Activated T-cell treated with anti-CD3 and anti-CD28 coated beads, Interleukin-2, amount 50 U/mL, for 4 hours (primary cell): ENCODE measurements around the gene FUS. TPM values are rescaled to one million over a fixed set of nuclear protein-coding genes. Genes with fewer than 3 reads are reported as not detected.
A peak's percentile ranks its signal among the peaks of the same experiment; 100 is the strongest.
"Not testable (repeated sequence)": the region's sequence is repeated elsewhere in the genome, so short reads cannot be mapped to it uniquely, and the experiment has no call there.

Source experiments
- ATAC-seq, 2 donors: fragments of 200-7000 bp; cut with Tn5 transposase; one replicate each; pipeline ENCODE4 v1.10.0; 2021
- DNase-seq: peaks from one replicate; pipeline ENCODE4 v3.0.0-alpha.2; 2020
- H3K27me3 Mint-ChIP-seq: one replicate; pipeline ENCODE4 v1.8.0; 2021; ENCODE audit warnings: low read depth, mixed read lengths
- H3K36me3 Mint-ChIP-seq: one replicate; pipeline ENCODE4 v1.8.0; 2022; ENCODE audit warnings: mixed read lengths; ENCODE audit not compliant: insufficient read depth
- H3K4me1 Mint-ChIP-seq: one replicate; pipeline ENCODE4 v1.8.0; 2021; ENCODE audit warnings: low read depth, mixed read lengths
- H3K4me3 Mint-ChIP-seq: one replicate; pipeline ENCODE4 v1.8.0; 2021; ENCODE audit warnings: mild to moderate bottlenecking, moderate library complexity, mixed read lengths
- H3K9me3 Mint-ChIP-seq: one replicate; pipeline ENCODE4 v1.8.0; 2021; ENCODE audit warnings: mixed read lengths
- total RNA-seq, 3 donors: library from RNA; stranded (reverse); gene quantifications; one replicate each; pipeline ENCODE4 v1.2.1, GENCODE V29; 2021

FUS gene
- total RNA-seq, 3 donors from 2014 or later = 783 to 850 (median 809) TPM

DNA sequence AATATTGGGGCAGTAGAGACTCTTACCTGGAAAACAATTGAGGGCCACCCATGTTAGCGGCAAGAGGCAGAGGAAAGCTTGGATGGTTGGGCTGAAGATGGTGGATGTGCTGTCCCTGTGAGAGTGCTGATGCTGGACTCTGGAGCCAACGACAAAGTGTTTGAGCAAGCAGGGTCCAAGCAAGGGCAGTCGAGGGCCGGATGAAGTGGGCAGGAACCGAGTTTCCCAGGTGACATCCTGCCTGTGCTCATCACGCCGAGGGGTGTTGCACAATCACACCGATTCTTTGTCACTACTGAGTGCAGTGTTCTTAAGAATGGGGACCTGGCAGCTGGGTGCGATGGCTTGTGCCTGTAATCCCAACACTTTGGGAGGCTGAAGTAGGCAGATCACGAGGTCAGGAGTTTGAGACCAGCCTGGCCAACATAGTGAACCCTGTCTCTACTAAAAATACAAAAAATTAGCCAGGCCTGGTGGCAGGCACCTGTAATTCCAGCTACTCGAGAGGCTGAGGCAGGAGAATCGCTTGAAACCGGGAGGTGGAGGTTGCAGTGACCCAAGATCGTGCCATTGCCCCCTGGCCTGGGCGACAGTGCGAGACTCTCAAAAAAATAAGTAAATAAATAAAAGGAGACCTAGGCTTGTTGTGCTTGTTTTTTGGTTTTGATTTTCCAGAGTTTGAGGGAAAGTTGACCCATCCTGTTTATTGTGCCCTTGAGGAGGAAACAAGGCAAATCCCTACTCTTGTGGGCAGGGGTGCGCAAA, 16.6 kb downstream of the FUS start:
- DNase-seq (no peak), ATAC-seq (no peak)
- no peaks in the 10 kb centered on the region for H3K9me3 Mint-ChIP-seq
- no peaks in the 10 kb centered on the region for H3K27me3 Mint-ChIP-seq
- H3K36me3 Mint-ChIP-seq = peaks cover 34% of the 10 kb centered on the region
- H3K4me1 Mint-ChIP-seq = peaks cover 46% of the 10 kb centered on the region
- no peak overlapping the region for H3K4me3 Mint-ChIP-seq

DNA sequence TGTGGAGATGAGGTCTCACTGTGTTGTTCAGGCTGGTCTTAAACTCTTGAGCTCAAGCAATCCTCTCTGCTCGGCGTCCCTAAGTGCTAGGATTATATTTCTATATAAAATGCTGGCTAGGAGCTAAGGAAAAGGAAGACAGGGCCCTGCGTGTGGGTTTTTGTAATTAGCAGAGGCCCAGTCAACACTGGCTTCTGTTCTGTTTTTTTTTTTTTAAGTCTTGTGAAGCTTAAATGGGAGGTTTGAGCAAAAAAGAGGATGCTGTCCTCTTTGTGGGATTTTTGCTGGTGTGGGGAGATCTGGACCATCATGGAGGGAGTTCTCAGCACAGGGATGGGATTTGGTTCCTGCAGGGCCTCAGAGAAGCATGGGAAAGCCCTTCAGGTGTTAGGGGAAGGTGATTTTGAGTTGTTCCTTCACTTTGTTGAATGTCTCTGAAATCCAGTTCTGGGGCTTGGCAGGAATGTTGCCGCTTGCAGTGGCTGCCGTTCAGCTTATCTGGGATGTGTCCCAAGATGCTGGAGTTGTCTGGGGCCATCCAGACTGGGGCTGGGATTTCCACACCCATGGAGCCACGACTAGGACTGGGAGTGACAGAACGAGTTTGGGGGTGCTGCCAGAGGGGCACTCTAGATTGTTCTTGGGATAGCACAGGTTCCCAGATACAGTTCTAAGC, 18.4 kb downstream of the FUS start:
- Mint-ChIP-seq H3K36me3 (peaks cover 22% of the 10 kb centered on the region), H3K4me3 (no peak overlapping the region), H3K4me1 (peaks cover 50% of the 10 kb centered on the region)

GRCh38 chr16:31199430-31200041, 19.6 kb downstream of the FUS start:
- no peaks in the 10 kb centered on the region for H3K9me3 Mint-ChIP-seq
- H3K4me1 Mint-ChIP-seq = peaks cover 52% of the 10 kb centered on the region
- DNase-seq (no peak), ATAC-seq (no peak)
- H3K36me3 Mint-ChIP-seq = peaks cover 14% of the 10 kb centered on the region
- no peak overlapping the region for H3K4me3 Mint-ChIP-seq
- H3K27me3 Mint-ChIP-seq = no peaks in the 10 kb centered on the region

More for the DNA sequence above, 18.4 kb downstream of the FUS start:
- no peak for DNase-seq
- H3K9me3 Mint-ChIP-seq = no peaks in the 10 kb centered on the region
- no peaks in the 10 kb centered on the region for H3K27me3 Mint-ChIP-seq
- no peak for ATAC-seq

- not testable (repeated sequence) for ATAC-seq, H3K4me3 Mint-ChIP-seq, H3K36me3 Mint-ChIP-seq, H3K9me3 Mint-ChIP-seq, DNase-seq, H3K27me3 Mint-ChIP-seq
- peaks cover 47% of the 10 kb centered on the region for H3K4me1 Mint-ChIP-seq
Measured at GRCh38 chr16:31200111-31200510, 20.2 kb downstream of the FUS start.

GRCh38 chr16:31200821-31201568, 21.1 kb downstream of the FUS start:
- peaks cover 46% of the 10 kb centered on the region for H3K4me1 Mint-ChIP-seq
- ATAC-seq (peak; percentile 28 to 33), DNase-seq (no peak)
- peaks cover 7% of the 10 kb centered on the region for H3K36me3 Mint-ChIP-seq
- H3K9me3 Mint-ChIP-seq = no peaks in the 10 kb centered on the region
- peak overlapping the region; percentile 82 for H3K4me3 Mint-ChIP-seq
- H3K27me3 Mint-ChIP-seq = no peaks in the 10 kb centered on the region

- peaks cover 46% of the 10 kb centered on the region for H3K4me1 Mint-ChIP-seq
- H3K27me3 Mint-ChIP-seq = no peaks in the 10 kb centered on the region
- DNase-seq (no peak), ATAC-seq (peak; percentile 38 to 42)
- peak overlapping the region; percentile 82 for H3K4me3 Mint-ChIP-seq
- H3K9me3 Mint-ChIP-seq = no peaks in the 10 kb centered on the region
- H3K36me3 Mint-ChIP-seq = peaks cover 5% of the 10 kb centered on the region
Measured at GRCh38 chr16:31201582-31202413, 21.9 kb downstream of the FUS start.

- H3K4me3 Mint-ChIP-seq = peak within 1 kb of the TSS; percentile 82
- H3K27me3 Mint-ChIP-seq = no peaks in the 10 kb centered on the region
- ATAC-seq = peak; percentile 16 to 23
- H3K36me3 Mint-ChIP-seq = peaks cover 5% of the 10 kb centered on the region
- no peak for DNase-seq
- no peaks in the 10 kb centered on the region for H3K9me3 Mint-ChIP-seq
- peaks cover 46% of the 10 kb centered on the region for H3K4me1 Mint-ChIP-seq
Measured at GRCh38 chr16:31202414-31203375, 22.8 kb downstream of the FUS start, which contains the start of gene PYCARD. TSS of gene PYCARD (minus strand) at chr16:31202760. CDS start at chr16:31202690, 70 bp downstream.

DNA sequence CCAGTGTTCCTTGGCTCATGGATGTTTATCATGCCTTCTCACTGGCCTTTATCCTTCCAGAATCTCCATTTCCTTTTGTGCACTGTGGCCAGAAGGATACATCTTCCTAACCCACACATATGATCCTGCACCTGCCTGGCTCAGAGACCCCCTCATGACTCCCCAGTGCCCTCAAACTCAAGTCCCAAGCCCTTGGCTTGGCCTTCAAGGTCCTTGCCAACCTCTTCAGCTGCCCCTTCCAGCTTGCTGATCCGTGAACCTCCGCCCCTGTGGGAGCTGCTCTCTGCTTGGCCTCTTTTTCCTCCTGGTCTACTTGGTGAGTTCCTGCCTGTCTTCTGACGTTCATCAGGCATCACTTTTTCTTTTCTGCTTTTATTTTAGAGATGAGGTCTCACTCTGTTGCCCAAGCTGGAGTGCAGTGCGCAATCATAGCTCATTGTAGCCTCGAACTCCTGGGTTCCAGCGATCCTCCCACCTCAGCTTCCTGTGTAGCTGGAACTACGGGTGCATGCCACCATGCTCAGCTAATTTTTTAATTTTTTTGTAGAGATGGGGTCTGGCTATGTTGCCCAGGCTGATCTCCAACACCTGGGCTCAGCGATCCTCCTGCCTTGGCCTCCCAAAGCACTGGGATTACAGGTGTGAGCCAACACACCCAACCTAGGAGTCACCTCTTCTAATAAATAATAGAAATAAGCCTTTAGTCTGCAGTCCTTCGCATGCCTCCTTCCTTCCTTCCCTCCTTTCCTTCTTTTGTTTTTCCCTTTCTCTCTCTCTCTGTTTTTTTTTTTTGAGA, 25.1 kb downstream of the FUS start:
- H3K36me3 Mint-ChIP-seq = no peaks in the 10 kb centered on the region
- H3K4me3 Mint-ChIP-seq = no peak overlapping the region
- ATAC-seq = no peak
- peaks cover 26% of the 10 kb centered on the region for H3K4me1 Mint-ChIP-seq
- H3K9me3 Mint-ChIP-seq = no peaks in the 10 kb centered on the region
- H3K27me3 Mint-ChIP-seq = no peaks in the 10 kb centered on the region
- DNase-seq = no peak

GRCh38 chr16:31206776-31207175, 26.8 kb downstream of the FUS start:
- DNase-seq (no peak), ATAC-seq (no peak)
- Mint-ChIP-seq H3K27me3 (no peaks in the 10 kb centered on the region), H3K36me3 (no peaks in the 10 kb centered on the region), H3K4me3 (no peak overlapping the region), H3K9me3 (no peaks in the 10 kb centered on the region), H3K4me1 (peaks cover 11% of the 10 kb centered on the region)

GRCh38 chr16:31213342-31213741, 33.4 kb downstream of the FUS start:
- DNase-seq = no peak
- no peak overlapping the region for H3K4me3 Mint-ChIP-seq
- no peak for ATAC-seq
- peaks cover 21% of the 10 kb centered on the region for H3K4me1 Mint-ChIP-seq
- peaks cover 37% of the 10 kb centered on the region for H3K27me3 Mint-ChIP-seq
- H3K9me3 Mint-ChIP-seq = no peaks in the 10 kb centered on the region
- no peaks in the 10 kb centered on the region for H3K36me3 Mint-ChIP-seq

GRCh38 chr16:31213877-31214707, 34.2 kb downstream of the FUS start, which contains the start of gene TRIM72:
TSS of gene TRIM72 (plus strand) at chr16:31214119. CDS start at chr16:31214739, 620 bp downstream.
- no peak for DNase-seq
- H3K4me1 Mint-ChIP-seq = peaks cover 21% of the 10 kb centered on the region
- no peaks in the 10 kb centered on the region for H3K36me3 Mint-ChIP-seq
- H3K9me3 Mint-ChIP-seq = no peaks in the 10 kb centered on the region
- ATAC-seq = no peak
- H3K27me3 Mint-ChIP-seq = peaks cover 44% of the 10 kb centered on the region
- H3K4me3 Mint-ChIP-seq = peak within 1 kb of the TSS; percentile 16
